Lower leg skin (tissue), 4 donors: ENCODE data around the gene NMT2. TPM values are rescaled to one million over a fixed set of nuclear protein-coding genes. Genes with fewer than 3 reads are reported as not detected.

Experiments used
- DNase-seq, 2 donors: peaks; one replicate each; pipeline ENCODE4 v3.0.0-alpha.2; 2019; ENCODE audit warnings: low spot score in 2 of 2
- H3K4me3 ChIP-seq: fragments of 200-600 bp; sonication (generic); 2 replicates; pipeline ENCODE4 v1.5.1; 2017; ENCODE audit warnings: mild to moderate bottlenecking, low read depth; ENCODE audit not compliant: poor library complexity, severe bottlenecking
- POLR2A ChIP-seq, 2 donors: fragments of 450-650 bp; IDR thresholded peaks; one replicate each; pipeline ENCODE4 v1.6.1; 2016 to 2017; ENCODE audit warnings: antibody characterized with exemption in 2 of 2, mild to moderate bottlenecking in 1 of 2, moderate library complexity in 1 of 2
- WGBS, 2 donors: methylation state at CpG; one replicate each; pipeline ENCODE4 v1.1.5; 2018; 5-methylcytosine and 5-hydroxymethylcytosine counted together
- intact Hi-C: fragments of 100-400 bp; cut with DNase I; formaldehyde crosslinking; loops from one replicate; pipeline ENCODE4 v1.15.0; 2023; ENCODE audit warnings: low total_unique reads
- total RNA-seq, 4 donors: library from RNA; depleted of rRNA; stranded (reverse); fragments of >200 nt; gene quantifications; one replicate each; pipeline ENCODE4 v1.1.0, GENCODE V29; 2016
- TF ChIP-seq, protein P1 (sequence below), 3 donors: fragments of 450-650 bp; IDR thresholded peaks; one replicate each; pipeline ENCODE4 v1.5.1; 2016; ENCODE audit warnings: antibody characterized with exemption in 3 of 3, mild to moderate bottlenecking in 3 of 3, moderate library complexity in 2 of 3

Gene NMT2
- total RNA-seq, 4 donors from 2014 or later = 15.9 to 23.4 (median 20.9) TPM

DNA sequence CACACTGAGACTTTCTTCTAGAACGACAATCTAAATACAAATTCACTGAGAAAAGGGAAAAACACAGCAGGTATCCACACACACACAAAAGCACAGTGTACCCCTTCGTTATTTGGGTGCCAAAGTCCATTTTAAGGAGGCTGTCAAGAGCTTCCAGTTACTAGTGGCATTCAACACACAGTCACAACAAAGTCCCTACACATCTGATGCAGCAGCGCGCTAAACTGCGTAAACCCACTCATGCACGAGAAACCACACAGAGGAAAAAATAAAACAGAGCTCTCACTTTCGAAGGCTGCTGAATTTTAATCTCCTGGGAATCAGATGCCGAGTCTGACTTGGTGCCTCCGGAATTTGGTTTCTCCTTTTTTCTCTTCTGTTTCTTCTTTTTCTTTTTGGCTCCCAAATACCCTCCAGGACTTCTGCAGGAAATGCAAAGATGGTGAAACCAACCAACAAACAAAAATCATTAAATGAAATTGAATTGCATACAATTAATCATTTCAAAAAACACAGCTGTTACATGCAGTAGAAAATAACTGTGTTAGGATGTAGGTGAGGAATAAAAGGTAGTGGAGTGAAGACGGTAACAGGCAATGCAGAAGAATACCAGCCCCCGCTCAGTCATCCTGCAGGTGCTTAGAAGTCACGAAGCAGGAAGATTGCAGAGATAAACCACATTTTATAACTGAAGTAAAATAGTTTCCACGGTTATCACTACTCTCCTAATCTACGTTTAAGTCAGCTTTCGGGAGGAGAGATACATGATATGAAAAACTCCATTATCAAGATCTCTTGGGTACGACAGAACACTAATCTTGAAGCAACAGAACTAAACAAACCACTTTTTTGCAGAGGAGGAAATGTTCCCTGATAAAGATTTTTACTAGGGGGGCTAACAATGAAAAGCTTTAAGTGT is 27.1 kb downstream of the NMT2 start:
- TF ChIP-seq, protein P1, sequence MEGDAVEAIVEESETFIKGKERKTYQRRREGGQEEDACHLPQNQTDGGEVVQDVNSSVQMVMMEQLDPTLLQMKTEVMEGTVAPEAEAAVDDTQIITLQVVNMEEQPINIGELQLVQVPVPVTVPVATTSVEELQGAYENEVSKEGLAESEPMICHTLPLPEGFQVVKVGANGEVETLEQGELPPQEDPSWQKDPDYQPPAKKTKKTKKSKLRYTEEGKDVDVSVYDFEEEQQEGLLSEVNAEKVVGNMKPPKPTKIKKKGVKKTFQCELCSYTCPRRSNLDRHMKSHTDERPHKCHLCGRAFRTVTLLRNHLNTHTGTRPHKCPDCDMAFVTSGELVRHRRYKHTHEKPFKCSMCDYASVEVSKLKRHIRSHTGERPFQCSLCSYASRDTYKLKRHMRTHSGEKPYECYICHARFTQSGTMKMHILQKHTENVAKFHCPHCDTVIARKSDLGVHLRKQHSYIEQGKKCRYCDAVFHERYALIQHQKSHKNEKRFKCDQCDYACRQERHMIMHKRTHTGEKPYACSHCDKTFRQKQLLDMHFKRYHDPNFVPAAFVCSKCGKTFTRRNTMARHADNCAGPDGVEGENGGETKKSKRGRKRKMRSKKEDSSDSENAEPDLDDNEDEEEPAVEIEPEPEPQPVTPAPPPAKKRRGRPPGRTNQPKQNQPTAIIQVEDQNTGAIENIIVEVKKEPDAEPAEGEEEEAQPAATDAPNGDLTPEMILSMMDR (IDR thresholded peaks at IDR 0.05) = no peak
- TF ChIP-seq POLR2A (IDR thresholded peaks at IDR 0.05) = no peak
- no peak overlapping the region for H3K4me3 ChIP-seq
- 73 to 79% methylated on average over 16 of the region's 16 CpGs for WGBS, 2 donors
- DNase-seq = peak in 1 of 2 donors; percentile 42
- intact Hi-C loops = no loop called here

DNA sequence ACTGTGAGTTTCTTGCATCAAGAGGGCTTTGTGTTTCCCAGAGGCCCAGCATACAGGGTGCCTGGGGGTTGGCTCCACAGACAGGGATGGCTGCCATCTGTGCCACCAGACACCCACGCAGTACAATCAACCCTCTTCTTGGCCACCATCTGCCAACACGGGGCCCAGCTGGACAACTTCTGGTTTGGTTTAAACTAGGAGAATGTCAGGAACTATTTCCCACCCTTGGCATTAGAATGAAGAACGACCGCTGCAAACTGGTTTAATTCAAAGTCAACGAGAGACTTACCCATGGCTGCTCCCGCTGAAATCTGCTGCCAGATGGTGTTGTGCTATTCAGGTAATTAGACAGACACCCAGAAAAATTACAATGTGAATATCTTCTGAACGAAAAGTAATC is 27.8 kb downstream of the NMT2 start:
- DNase-seq = no peak
- intact Hi-C loops = no loop called here
- TF ChIP-seq, protein P1 (IDR thresholded peaks at IDR 0.05) = no peak
- TF ChIP-seq POLR2A (IDR thresholded peaks at IDR 0.05) = no peak
- no peak overlapping the region for H3K4me3 ChIP-seq
- WGBS, 2 donors = 79 to 80% methylated on average over 7 of the region's 7 CpGs

DNA sequence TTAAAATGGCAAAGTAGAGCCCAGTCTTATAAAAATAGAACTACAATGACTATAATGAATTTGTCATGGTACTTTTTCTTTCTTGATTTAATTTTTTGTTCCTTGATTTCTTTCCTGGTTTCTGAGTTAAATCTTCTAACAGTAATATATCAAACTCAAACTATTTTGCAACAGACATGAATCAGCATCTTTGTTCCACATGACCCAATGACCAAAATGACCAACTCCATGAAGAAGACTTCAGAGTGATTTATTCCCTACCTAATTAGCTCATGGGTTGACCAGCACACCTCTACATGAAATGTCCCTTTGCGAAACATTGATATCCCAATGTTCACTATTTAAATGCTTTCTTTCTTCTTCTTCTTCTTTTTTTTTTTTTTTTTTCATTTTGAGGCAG is 30.9 kb downstream of the NMT2 start:
- no peak overlapping the region for H3K4me3 ChIP-seq
- no peak for TF ChIP-seq POLR2A (IDR thresholded peaks at IDR 0.05)
- TF ChIP-seq, protein P1 (IDR thresholded peaks at IDR 0.05) = no peak
- intact Hi-C loops = no loop called here
- WGBS, 2 donors = 96 to 100% methylated on average over 1 of the region's 1 CpG
- DNase-seq = no peak

DNA sequence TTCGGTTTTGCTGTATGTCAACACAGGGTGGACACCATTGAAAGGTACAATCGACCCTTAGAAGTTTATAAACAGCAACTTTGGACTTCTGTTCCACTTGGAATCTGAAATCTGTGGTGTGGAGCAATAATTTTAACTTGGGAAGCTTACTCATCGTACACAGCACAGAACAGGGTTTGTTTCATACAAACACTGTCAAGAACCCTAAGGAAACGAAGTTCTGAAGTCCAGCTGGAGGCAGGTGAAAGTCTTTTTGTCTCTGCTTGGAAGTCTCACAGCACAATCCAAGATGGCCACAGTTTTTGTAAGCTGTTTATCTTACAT is 31.5 kb downstream of the NMT2 start:
- WGBS, 2 donors = 86 to 94% methylated on average over 4 of the region's 4 CpGs
- no peak for DNase-seq
- intact Hi-C loops = no loop called here
- no peak overlapping the region for H3K4me3 ChIP-seq
- TF ChIP-seq, protein P1 (IDR thresholded peaks at IDR 0.05) = no peak
- TF ChIP-seq POLR2A (IDR thresholded peaks at IDR 0.05) = no peak

DNA sequence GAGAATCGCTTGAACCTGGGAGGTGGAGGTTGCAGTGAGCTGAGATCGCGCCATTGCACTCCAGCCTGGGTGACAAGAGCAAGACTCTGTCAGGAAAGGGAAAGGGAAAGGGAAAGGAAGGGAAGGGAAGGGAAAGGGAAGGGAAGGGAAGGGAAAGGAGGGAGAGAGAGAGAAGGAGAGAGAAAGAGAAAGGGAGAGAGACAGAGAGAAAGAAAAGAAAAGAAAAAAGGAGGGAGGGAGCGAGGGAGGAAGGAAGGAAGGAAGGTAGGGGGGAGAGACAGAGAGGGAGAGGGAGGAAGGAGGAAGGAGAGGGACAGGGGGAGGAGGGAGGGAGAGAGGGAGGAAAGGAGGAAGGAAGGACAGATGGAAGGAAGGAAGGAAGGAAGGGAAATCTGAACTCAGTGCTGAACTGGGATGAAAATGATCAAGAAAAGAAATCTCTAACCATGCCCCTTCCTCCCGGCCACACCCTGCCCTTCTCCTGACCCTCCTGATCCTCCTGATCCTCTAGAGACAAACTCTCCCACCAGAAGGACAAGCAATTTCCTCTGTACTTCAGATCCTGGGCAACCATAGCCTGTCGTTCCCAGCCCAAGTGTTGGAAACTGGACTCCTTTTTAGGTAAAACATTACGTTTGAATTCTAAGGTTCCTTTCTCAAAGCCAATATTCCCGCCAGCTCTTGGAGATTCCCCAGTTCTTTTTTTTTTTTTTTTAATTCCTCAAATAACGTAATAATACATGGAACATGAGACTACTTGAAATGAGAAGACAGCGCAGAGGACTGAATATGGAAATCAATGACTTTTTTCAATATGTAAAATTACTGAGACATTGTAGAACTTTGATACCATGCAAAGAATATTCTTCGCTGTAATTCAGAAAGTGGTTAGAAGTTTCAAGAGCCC is 32.1 kb downstream of the NMT2 start:
- WGBS, 2 donors = 84 to 91% methylated on average over 11 of the region's 11 CpGs

More for the DNA sequence above, 32.1 kb downstream of the NMT2 start:
- no peak overlapping the region for H3K4me3 ChIP-seq
- intact Hi-C loops = no loop called here
- DNase-seq = peak in 1 of 2 donors; percentile 29
- TF ChIP-seq, protein P1 (IDR thresholded peaks at IDR 0.05) = no peak
- TF ChIP-seq POLR2A (IDR thresholded peaks at IDR 0.05) = no peak
